IPS-18c (cell line): ENCODE data around the gene MALAT1.

Experiments used
- H3K4me3 ChIP-seq: 2 replicates; pipeline ENCODE4 v1.7.0; 2013; ENCODE audit warnings: low read depth, mild to moderate bottlenecking, low read length, moderate library complexity; ENCODE audit not compliant: insufficient read depth
- H3K9me3 ChIP-seq: one replicate; pipeline ENCODE4 v1.6.1; 2013; ENCODE audit warnings: mild to moderate bottlenecking, low read length, moderate library complexity; ENCODE audit not compliant: control insufficient read depth, insufficient read depth

MALAT1 gene

DNA sequence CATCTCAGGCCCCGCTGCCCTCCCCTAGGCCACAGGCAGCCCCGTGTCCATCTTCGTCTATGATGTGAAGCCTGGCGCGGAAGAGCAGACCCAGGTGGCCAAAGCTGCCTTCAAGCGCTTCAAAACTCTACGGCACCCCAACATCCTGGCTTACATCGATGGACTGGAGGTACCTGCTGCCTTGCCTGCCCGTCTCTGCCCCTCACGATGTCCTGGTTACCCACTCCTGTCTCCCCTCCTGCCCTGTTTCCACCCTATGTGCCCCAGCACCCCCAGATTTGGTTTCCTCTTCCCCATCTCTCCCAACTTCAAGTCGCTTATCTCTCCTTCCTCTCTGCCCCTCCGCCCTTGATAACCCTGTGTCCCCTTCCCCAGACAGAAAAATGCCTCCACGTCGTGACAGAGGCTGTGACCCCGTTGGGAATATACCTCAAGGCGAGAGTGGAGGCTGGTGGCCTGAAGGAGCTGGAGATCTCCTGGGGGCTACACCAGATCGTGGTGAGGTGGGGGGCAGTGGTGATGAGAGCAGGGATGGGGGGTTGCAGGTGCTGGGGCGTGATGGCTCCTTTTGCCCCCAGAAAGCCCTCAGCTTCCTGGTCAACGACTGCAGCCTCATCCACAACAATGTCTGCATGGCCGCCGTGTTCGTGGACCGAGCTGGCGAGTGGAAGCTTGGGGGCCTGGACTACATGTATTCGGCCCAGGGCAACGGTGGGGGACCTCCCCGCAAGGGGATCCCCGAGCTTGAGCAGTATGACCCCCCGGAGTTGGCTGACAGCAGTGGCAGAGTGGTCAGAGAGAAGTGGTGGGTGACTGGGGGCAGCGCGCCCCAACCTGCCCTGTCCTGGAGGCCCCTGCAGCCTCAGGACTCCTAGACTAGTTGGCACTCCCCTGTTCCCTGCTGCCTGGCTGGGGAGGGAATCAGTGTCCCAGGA, 27.0 kb downstream of the MALAT1 start:
- Histone ChIP-seq H3K9me3 (no peaks in the 10 kb centered on the region), H3K4me3 (peak overlapping the region; percentile 93)

DNA sequence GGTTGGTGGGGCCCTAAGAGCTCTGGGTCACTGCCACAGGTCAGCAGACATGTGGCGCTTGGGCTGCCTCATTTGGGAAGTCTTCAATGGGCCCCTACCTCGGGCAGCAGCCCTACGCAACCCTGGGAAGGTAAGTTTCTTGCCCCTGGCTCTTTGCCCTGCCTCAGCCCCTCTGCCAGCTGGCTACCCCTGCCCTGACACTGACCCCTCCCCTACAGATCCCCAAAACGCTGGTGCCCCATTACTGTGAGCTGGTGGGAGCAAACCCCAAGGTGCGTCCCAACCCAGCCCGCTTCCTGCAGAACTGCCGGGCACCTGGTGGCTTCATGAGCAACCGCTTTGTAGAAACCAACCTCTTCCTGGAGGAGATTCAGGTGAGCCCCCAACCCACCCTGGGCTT, 27.9 kb downstream of the MALAT1 start:
- no peak overlapping the region for H3K4me3 ChIP-seq
- H3K9me3 ChIP-seq: no peaks in the 10 kb centered on the region

DNA sequence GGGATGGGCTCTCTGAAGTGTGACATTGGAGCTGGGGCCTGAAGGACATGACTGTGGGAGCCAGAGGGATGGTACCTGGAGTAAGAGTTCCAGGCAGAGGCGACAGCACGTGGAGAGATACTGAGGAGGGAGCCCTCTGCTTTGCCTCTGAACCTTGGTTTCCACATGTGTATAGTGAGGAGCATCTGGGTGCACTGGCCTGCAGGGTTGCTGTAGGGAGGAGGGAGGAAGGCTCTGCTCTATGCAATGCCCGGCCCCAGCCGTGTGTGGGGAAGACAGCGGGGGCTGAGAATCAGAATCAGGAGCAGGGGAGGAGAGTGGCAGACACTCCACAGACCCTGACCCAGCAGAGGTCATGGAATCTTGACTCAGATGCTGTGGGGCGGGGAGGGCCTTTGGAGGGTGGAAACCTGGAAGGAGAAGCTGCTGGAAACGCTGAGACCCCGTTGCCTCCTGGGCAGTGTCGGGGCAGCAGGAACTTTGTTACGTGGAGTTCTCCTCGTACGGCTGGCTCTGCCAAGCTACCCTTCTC, 30.0 kb downstream of the MALAT1 start:
- H3K4me3 ChIP-seq: no peak overlapping the region
- H3K9me3 ChIP-seq: no peaks in the 10 kb centered on the region

DNA sequence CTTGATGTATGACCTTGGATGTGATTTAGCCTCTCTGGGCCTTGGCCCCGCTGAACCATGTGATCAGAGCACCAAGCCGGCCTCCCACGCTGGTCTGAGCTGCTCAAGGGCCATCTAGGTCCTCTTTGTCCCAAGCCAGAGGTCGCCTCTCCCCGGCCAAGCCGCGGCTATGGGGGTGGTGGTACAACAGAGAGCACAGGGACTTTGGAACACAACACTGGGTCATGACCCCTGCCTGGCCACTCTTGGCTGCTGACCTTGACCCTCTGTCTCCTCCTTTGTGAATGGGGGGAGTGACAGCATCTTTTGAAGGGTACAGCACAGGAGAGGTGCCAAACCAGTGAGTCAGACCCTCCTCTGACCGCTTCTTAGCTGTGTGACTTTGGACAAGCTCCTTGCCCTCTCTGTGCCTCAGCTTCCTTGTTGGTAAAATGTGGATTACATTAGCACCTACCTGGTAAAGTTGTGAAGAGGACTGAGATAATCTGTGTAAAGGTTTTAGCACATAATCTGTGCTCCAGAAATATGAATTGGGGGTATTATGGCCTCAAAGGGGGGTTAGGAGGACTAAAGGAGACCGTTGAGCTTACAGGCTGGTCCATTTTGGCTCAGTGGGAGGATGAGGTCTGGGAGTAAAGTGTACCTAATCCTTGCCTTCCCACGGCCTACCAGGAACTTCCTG, 30.8 kb downstream of the MALAT1 start:
- Histone ChIP-seq H3K9me3 (no peaks in the 10 kb centered on the region), H3K4me3 (no peak overlapping the region)

DNA sequence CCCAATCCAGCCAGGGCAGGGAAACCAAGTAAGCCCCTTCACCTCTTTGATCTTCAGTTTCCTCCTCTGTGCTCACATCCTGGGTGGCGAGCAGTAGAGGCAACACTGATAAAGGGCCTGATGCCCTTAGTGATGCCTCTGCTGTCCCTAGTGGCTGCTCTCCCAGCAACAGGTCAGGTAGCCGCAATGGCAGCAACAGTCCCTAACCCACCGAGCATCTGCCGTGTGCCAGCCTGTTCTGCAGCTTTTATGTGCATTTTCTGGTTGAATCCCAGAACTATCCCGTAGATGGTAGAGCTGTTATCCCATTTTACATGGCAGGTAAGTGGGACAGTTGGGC, 31.3 kb downstream of the MALAT1 start:
- H3K9me3 ChIP-seq: no peaks in the 10 kb centered on the region
- H3K4me3 ChIP-seq: no peak overlapping the region

DNA sequence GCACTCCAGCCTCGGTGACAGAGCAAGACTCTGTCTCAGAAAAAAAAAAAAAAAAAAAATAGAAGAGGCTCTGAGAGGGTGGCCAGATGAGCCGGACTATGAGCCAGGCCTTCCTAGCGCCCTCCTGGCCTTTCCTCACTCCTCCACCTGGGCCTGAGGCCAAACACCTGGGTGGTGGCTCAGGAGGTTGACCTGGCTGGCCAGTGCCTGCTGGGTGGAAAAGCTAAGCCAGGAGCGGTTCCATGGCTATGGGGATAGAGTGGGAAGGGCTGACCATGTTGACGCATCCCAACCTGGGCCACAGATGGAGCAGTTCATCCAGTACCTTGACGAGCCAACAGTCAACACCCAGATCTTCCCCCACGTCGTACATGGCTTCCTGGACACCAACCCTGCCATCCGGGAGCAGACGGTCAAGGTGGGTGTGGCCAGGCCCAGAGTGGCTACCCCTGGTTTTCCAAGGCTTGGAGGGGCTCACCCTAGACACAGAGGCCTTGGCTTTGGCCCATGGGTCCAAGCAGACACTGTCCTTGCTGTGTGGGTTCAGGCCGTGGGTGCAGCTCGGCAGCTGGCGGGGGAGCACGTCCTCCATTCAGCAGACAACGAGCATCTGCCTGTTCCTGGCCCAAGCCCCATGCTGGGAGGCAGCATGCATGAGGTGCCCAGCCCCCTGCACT, 33.7 kb downstream of the MALAT1 start:
- Histone ChIP-seq H3K4me3 (no peak overlapping the region), H3K9me3 (no peaks in the 10 kb centered on the region)

DNA sequence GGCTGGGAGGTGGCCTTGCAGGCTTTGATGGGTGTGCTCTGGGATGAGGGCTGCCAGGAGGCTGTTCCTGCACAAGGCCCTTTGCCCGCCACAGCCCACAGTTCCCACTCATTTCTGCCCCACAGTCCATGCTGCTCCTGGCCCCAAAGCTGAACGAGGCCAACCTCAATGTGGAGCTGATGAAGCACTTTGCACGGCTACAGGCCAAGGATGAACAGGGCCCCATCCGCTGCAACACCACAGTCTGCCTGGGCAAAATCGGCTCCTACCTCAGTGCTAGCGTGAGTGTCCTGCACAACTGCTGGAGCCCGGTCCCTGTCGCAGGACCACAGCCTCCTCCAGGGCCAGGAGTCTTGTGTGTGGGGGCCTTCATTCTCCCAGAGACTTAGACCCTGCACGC, 36.3 kb downstream of the MALAT1 start:
- H3K9me3 ChIP-seq: peaks cover 2% of the 10 kb centered on the region
- no peak overlapping the region for H3K4me3 ChIP-seq

DNA sequence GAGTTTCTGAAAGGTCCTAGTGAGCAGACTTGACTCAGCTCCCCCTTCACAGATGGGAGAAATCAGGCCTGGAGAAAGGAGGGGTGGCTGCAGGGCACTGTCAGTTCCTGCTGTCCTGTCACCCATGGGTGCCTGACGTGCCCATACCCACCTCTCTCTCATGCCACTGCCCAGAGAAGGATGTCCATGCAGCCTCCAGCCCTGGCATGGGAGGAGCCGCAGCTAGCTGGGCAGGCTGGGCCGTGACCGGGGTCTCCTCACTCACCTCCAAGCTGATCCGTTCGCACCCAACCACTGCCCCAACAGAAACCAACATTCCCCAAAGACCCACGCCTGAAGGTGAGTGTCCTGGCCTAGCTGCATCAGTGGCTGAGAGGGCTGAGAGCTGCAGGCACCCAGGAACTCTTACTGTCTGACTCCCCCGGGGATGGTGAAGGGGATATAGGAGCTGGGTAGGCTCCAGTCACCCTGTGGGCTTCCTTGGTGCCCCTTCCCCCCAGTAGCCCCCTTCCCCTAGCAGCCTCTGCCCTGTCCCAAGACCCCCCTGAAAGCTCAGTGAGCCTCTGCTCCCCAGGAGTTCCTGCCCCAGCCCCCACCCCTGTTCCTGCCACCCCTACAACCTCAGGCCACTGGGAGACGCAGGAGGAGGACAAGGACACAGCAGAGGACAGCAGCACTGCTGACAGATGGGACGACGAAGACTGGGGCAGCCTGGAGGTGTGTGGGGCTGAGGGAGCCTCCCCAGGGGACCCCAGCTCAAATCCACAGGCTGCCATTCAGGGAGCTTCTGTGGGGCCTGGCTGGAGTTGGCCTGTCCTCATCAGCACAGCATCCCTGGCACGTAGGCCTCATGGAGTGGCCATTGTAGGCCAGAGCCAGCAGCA, 37.8 kb downstream of the MALAT1 start:
- H3K9me3 ChIP-seq: peaks cover 2% of the 10 kb centered on the region

DNA sequence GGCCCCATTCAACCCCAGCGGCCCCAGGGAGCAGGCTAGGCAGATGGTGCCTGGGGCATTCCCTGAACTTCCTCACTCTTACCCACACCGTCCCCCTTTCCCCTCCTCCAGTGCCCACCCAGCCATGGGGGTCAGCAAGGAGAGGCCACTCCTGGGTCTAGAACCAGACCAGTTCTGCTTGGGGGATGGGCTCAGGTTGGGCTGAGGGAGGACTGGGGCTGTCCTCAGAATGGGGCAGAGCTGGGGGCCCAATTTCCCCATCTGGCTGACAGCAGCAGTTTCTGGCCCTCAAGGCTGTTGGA, 38.4 kb downstream of the MALAT1 start:
- Histone ChIP-seq H3K4me3 (no peak overlapping the region), H3K9me3 (peaks cover 2% of the 10 kb centered on the region)

More for the DNA sequence above, 37.8 kb downstream of the MALAT1 start:
- H3K4me3 ChIP-seq: no peak overlapping the region

DNA sequence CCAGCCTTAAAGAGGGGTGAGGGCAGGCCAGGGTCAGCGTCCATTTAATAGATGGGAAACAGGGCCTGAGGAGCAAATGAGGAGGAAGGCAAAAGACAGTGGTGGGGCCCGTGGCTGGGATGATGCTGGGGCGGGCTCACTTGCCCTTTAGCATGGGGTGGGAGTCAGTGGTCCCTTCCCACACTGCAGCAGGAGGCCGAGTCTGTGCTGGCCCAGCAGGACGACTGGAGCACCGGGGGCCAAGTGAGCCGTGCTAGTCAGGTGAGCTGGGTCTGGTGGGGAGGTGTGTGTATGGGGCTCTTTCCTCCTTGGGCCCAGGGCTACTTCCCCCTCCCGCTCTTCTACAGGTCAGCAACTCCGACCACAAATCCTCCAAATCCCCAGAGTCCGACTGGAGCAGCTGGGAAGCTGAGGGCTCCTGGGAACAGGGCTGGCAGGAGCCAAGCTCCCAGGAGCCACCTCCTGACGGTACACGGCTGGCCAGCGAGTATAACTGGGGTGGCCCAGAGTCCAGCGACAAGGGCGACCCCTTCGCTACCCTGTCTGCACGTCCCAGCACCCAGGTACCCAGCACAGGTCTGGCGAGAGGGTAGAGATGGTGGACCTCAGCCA, 38.9 kb downstream of the MALAT1 start:
- H3K4me3 ChIP-seq: no peak overlapping the region
- H3K9me3 ChIP-seq: peaks cover 2% of the 10 kb centered on the region

DNA sequence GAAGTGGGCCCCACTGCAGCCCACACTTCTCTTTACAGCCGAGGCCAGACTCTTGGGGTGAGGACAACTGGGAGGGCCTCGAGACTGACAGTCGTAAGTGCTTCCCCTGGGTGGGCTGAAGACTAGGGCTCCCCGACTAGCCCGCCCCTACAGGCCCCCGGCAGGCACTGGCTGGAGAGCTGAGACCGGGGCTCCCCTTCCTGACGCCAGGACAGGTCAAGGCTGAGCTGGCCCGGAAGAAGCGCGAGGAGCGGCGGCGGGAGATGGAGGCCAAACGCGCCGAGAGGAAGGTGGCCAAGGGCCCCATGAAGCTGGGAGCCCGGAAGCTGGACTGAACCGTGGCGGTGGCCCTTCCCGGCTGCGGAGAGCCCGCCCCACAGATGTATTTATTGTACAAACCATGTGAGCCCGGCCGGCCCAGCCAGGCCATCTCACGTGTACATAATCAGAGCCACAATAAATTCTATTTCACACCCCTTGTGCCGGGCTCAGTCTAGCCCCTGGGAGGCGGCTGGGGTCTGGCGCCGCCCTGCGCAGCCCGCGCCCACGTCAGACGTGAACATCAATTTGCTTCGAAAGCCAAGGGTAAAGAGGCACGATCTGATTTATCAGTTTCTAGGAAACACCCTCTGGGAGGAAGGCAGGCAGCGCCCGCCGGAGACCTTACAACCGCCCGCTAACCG, 39.5 kb downstream of the MALAT1 start:
- Histone ChIP-seq H3K9me3 (peaks cover 2% of the 10 kb centered on the region), H3K4me3 (no peak overlapping the region)

DNA sequence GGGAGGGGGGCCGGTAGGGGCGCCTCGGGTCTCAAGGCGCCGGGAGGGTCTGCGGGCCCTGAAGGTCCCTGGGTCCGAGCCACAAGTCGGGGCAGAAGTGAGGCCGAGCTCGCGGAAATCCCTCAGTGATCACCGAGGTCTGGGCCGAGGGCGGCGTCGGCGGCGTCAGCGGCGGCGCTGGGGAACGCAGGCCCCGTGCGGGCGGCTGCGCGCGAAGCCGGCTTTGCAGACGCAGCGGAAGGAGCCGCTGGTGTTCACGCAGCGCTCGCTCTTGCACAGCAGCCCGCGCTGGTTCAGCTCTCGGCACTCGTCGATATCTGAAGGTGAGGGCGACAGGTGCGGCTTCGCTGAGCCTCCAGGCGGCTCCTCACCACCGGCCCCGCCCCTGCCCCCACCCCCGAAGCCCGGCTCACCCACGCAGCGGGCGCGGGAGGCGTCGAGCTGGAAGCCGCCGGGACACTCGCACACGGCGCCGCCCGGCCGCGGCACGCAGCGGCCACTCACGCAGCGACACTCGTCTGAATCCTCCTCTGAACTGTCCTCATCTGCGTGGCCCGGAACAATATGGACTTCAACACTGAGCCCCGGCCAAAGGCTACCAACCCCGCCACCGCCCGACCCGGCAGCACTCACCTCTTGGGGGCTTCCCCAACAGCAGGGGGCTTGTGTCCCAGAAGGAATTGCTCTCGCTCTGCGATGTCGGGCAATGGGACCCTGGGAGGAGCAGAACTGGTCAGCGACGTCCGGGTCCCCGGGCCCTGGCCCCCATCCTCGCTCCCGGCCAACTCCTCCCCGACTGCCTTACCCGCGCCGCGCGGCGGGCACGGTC, 40.3 kb downstream of the MALAT1 start:
- Histone ChIP-seq H3K9me3 (peaks cover 2% of the 10 kb centered on the region), H3K4me3 (peak overlapping the region; percentile 54)

DNA sequence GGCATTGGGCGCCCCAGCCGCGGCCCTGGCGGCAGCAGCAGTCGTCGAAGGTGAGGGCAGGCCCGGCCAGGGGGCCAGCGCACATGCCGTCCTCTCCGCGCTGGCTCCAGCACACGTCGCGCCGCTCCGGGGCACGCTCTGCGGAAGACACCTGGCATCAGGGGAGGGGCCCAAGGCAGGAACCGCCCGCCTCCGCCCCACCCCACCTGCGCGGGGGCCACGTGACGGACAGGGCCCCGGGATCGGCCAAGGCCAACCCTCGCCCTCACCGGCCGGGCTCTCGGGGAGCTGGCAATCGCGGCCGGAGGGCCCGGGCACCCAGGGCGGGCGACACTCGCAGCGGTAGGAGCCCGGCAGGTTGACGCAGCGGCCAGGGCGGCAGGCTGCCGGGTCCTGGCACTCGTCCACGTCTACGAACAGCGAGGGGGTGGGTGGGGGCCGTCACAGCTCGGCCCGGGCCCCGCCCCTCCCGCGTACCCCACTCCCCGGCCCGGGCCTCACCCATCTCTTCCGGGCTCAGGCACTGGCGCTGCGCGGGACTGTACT, 41.0 kb downstream of the MALAT1 start:
- Histone ChIP-seq H3K9me3 (peaks cover 2% of the 10 kb centered on the region), H3K4me3 (peak overlapping the region; percentile 54)

DNA sequence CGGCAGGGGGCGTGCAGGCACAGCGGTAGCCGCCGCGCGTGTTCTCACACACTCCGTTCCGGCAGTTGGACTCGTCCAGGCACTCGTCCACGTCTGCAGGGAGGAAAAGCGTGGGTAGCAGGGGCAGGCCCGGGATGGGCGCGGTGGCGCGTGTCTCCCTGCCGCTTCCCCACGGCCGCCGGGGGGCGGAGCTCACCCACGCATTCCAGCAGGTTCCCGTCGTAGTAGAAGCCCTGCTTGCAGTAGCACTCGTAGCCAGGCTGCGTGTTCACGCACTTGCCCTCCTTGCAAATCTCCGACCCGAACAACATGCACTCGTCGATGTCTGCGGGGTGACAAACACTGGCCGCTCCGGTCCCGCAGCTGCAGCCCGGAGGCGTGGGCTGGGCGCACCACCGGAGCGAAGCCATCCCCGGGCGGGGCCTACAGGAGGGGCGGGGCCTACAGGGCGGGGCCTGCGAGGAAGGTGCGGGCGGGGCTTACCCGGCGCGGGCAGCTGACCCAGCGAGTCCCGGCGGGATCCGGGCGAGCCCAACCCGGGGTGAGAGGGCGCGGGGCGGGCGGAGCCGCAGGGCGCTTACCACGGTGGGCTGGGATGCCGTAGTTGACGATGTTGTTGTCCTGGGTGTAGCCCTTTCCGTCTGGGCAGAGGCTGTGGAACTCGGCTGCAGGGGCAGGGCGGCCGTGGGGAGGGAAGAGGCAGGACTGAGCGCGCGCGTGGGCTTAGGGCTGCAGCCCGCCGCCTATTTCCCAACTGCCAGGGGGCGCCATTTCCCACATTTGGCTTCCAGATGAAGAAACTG, 41.6 kb downstream of the MALAT1 start:
- peaks cover 2% of the 10 kb centered on the region for H3K9me3 ChIP-seq
- H3K4me3 ChIP-seq: peak overlapping the region; percentile 63
